OCI-LY3 (cell line): ENCODE results near the gene MVD.

Experiments used
- EZH2phosphoT487 ChIP-seq: fragments of 200-600 bp; shearing (Covaris generic); IDR thresholded peaks from 2 replicates; pipeline ENCODE4 v1.6.1; 2018; ENCODE audit warnings: antibody characterized with exemption, mixed run types, low read depth
- TF ChIP-seq, protein P1 (sequence below): fragments of 200-600, 300-600 bp; sonication (generic); IDR thresholded peaks from 2 replicates; pipeline ENCODE4 v1.5.1; 2014; ENCODE audit warnings: antibody characterized with exemption, low read length, low read depth

DNA sequence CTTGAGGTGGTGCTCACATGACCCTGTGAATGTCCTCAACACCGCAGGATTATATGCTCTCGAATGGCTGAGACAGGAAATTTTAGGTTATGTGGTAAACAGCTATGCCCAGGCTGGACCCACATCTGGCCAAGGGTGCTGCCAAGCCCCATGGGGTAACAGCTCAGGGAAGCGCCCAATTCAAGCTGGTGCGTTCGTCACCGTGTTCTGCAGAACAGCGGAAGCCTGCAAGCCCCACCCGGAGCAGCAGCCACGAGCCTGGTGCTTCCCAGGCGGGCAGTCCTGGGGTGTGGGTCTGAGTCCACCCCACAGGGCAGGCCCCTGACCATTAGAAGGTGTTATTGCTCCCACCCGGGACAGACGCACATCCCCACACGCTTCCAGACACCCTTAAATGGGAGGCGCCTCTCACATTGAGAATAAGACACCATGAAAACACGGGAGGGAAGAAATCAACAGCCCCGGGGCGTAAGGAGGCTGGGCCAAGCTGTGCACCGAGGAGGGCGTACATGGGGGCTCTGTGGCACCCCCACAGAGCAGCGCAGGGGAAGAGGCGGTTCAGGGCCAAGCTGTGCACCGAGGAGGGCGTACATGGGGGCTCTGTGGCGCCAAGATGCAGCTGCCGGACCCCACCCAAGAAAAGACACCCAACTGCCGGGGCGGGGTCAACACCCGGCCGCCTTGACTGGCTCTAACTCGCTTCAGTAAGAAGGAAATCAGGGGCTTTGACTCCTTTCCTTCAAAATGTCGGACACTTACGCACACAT, 9.1 kb downstream of the MVD start:
- TF ChIP-seq, protein P1, sequence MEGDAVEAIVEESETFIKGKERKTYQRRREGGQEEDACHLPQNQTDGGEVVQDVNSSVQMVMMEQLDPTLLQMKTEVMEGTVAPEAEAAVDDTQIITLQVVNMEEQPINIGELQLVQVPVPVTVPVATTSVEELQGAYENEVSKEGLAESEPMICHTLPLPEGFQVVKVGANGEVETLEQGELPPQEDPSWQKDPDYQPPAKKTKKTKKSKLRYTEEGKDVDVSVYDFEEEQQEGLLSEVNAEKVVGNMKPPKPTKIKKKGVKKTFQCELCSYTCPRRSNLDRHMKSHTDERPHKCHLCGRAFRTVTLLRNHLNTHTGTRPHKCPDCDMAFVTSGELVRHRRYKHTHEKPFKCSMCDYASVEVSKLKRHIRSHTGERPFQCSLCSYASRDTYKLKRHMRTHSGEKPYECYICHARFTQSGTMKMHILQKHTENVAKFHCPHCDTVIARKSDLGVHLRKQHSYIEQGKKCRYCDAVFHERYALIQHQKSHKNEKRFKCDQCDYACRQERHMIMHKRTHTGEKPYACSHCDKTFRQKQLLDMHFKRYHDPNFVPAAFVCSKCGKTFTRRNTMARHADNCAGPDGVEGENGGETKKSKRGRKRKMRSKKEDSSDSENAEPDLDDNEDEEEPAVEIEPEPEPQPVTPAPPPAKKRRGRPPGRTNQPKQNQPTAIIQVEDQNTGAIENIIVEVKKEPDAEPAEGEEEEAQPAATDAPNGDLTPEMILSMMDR = no peak
- TF ChIP-seq EZH2phosphoT487 = no peak
